Right lobe of liver (tissue), 6 donors: ENCODE measurements around the gene NDUFA12. TPM values are rescaled to one million over a fixed set of nuclear protein-coding genes. Genes with fewer than 3 reads are reported as not detected.

Source experiments
- ATAC-seq, 4 donors: fragments of 200-7000 bp; cut with Tn5 transposase; one replicate each; pipeline ENCODE4 v1.9.1; 2020; ENCODE audit warnings: mild to moderate bottlenecking in 4 of 4, moderate library complexity in 4 of 4
- DNase-seq, 3 donors: peaks; one replicate each; pipeline ENCODE4 v3.0.0-alpha.2; 2020
- H3K27ac ChIP-seq, 3 donors: fragments of 200-600 bp; one replicate each; pipeline ENCODE4 v1.8.0; 2022
- H3K27me3 ChIP-seq, 2 donors: fragments of 200-600 bp; one replicate each; pipeline ENCODE4 v1.8.0; 2022
- H3K36me3 ChIP-seq, 4 donors: fragments of 200-600 bp; sonication (generic) in 1 of 4; one replicate each; pipeline versions ENCODE4 v1.5.1 to v1.8.0; 2017 to 2022; ENCODE audit warnings: control low read depth in 1 of 4
- H3K4me1 ChIP-seq, 4 donors: fragments of 200-600 bp; sonication (generic) in 1 of 4; one replicate each; pipeline versions ENCODE4 v1.5.1 to v1.8.0; 2017 to 2022; ENCODE audit warnings: control low read depth in 1 of 4
- H3K4me3 ChIP-seq, 3 donors: fragments of 200-600 bp; one replicate each; pipeline ENCODE4 v1.8.0; 2022
- H3K9me3 ChIP-seq, 4 donors: fragments of 200-600 bp; sonication (generic) in 1 of 4; one replicate each; pipeline versions ENCODE4 v1.5.1 to v1.8.0; 2017 to 2022; ENCODE audit warnings: control low read depth in 1 of 4
- POLR2A ChIP-seq: fragments of 450-650 bp; IDR thresholded peaks from one replicate; pipeline ENCODE4 v1.6.1; 2017; ENCODE audit warnings: antibody characterized with exemption, mild to moderate bottlenecking
- WGBS: methylation state at CpG from one replicate; pipeline ENCODE4 v1.1.6; 2018; ENCODE audit warnings: low coverage, low lambda C conversion rate; ENCODE audit not compliant: insufficient coverage; ENCODE audit errors: missing lambda C conversion rate; 5-methylcytosine and 5-hydroxymethylcytosine counted together
- intact Hi-C, 2 donors: fragments of 100-400 bp; cut with DNase I; formaldehyde crosslinking; loops; one replicate each; pipeline versions ENCODE4 v1.11.2 to v1.14.1; 2022
- long read RNA-seq: library from polyadenylated mRNA; unstranded; transcript quantifications from one replicate; pipeline ENCODE4 v2.0.0, GENCODE V29; 2019
- total RNA-seq, 6 experiments: library from RNA; depleted of rRNA in 2 of 6; stranded (reverse); fragments of >200 nt in 2 of 6; fragmentation: NEBNext Ultra II Directional in 3 of 6; extraction: Animal tissue kit (Norgen Biotek cat#: 25700) in 3 of 6; gene quantifications; one replicate each; pipeline versions ENCODE4 v1.1.0 to v1.2.4, GENCODE V29; 2016 to 2023
- TF ChIP-seq, protein P1 (sequence below), 4 donors: fragments of 200-600 bp in 3 of 4; fragments of 450-650 bp in 1 of 4; IDR thresholded peaks; one replicate each; pipeline versions ENCODE4 v1.5.1 to v1.8.0; 2016 to 2022; ENCODE audit warnings: antibody characterized with exemption in 4 of 4, mild to moderate bottlenecking in 2 of 4
- donor health status: DM: no; HTN: yes; CAD: no.
- donor health status: DM: no; HTN: no; CAD: no.
- donor health status: DM: no; HTN: no; CAD: no.
- donor health status: DM: no; HTN: yes; CAD: no.
- donor health status: DM: no; HTN: yes; CAD: no.

Gene NDUFA12
- total RNA-seq = 10 to 100 TPM; 39.9 to 96.0 (median 51.3) TPM
- long read RNA-seq, transcript NDUFA12-201 (4 exons, 635 nt) = major isoform, 15 of 20 reads
- long read RNA-seq, partial matches to known transcripts = 0 of 20 reads
- long read RNA-seq, other reads (novel, unspliced or antisense) = 2 of 20 reads

DNA sequence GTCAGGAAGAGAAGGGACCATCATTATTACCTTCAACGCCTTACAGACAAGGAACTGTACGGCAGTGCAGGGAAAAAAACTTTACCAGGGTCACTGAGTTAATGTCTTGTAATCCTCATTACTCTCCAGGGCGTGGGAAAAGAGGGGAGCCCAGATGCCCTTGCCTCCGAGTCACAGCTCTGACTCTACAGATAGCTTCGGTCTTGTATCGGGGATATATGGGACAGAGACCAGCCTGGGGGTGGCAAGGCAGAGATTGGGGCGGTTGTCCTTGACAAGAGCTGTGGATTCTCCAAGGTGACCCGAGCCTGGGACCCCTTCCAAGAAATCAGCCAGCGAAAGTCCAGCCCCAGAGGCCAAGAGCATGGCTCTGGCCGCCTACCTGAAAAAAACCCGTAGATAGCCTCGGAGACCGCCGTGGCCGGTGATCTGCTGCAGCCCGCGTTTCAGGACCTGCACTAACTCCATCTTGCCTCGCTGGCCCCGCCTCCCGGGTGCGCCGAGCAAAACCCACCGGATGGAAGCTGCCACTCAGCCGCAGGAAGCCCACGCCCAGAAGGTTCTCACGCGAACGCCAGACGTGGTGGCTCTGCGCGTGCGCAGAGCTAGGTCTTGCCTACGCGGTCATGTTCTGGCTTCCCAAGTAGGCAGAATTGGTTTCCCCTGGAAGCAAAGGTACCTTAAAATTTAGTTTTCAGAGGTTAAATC is at the start of gene NDUFA12:
Gene NDUFA12 (minus strand): TSS at position 485 of the 708 bp plus-strand sequence. CDS start 17 bp downstream, at position 468.
- TF ChIP-seq, protein P1, sequence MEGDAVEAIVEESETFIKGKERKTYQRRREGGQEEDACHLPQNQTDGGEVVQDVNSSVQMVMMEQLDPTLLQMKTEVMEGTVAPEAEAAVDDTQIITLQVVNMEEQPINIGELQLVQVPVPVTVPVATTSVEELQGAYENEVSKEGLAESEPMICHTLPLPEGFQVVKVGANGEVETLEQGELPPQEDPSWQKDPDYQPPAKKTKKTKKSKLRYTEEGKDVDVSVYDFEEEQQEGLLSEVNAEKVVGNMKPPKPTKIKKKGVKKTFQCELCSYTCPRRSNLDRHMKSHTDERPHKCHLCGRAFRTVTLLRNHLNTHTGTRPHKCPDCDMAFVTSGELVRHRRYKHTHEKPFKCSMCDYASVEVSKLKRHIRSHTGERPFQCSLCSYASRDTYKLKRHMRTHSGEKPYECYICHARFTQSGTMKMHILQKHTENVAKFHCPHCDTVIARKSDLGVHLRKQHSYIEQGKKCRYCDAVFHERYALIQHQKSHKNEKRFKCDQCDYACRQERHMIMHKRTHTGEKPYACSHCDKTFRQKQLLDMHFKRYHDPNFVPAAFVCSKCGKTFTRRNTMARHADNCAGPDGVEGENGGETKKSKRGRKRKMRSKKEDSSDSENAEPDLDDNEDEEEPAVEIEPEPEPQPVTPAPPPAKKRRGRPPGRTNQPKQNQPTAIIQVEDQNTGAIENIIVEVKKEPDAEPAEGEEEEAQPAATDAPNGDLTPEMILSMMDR (IDR thresholded peaks at IDR 0.05) = peak in 1 of 4 donors; percentile 8
- peak; percentile 74 for TF ChIP-seq POLR2A
- DNase-seq (peak; percentile 95 to 97 (median 96)), ATAC-seq (peak; percentile 100)
- no peaks in the 10 kb centered on the region for H3K27me3 ChIP-seq
- H3K4me1 ChIP-seq = peaks cover 0 to 18% (median 0%) of the 10 kb centered on the region in 4 donors
- H3K27ac ChIP-seq = peak within 1 kb of the TSS; percentile 58 to 73 (median 70)
- 0% methylated on average over 8 of the region's 34 CpGs for WGBS
- peaks cover 0 to 7% (median 0%) of the 10 kb centered on the region in 4 donors for H3K9me3 ChIP-seq
- H3K4me3 ChIP-seq = peak within 1 kb of the TSS; percentile 84 to 96 (median 89)
- peaks cover 0 to 7% (median 0%) of the 10 kb centered on the region in 4 donors for H3K36me3 ChIP-seq
- intact Hi-C loops = no loop called here

DNA sequence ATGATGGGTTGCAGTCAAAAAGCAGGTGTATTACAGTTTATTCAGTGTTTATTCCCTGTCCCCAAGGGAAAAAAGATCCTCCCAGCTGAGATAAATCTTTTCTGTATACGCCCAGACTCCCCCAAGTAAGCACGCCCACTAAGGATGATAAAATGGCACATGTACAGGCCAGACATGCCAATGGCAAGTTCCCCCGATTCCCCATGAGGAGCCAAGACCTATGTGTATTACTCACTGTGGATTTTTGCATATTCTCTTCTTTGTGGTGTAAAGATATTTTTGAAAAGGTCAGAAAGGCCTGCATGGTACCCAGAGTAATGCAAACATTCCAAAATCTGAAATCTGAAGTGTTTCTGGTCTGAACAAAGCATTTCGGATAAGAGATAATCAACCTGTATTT is 47.7 kb upstream of the NDUFA12 start:
- Histone ChIP-seq H3K9me3 (no peaks in the 10 kb centered on the region), H3K27ac (no peak overlapping the region), H3K4me1 (no peaks in the 10 kb centered on the region), H3K4me3 (no peak overlapping the region), H3K27me3 (no peaks in the 10 kb centered on the region), H3K36me3 (peaks cover 0 to 53% (median 20%) of the 10 kb centered on the region in 4 donors)
- no peak for TF ChIP-seq POLR2A
- TF ChIP-seq, protein P1 (IDR thresholded peaks at IDR 0.05) = no peak
- intact Hi-C loops = no loop called here
- ATAC-seq (no peak), DNase-seq (no peak)
- WGBS = 95% methylated on average over 4 of the region's 4 CpGs

DNA sequence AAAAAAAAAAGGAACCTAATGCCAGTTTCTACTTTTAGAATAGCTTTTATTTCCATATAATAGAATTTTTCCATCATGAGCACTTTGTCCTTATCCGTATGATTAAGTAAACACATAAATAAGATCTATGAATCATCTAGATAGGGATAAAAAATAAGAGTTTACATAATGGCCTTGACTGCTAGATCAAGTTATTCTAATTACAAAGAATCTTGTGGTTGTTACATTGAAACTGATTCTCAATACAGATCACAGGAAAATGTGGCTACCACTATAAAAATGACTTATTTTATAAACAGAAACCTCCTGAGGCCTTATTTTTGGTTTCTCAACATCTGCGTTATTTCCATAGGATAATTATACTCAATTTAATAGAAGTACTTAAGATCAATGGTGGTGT is 34.4 kb upstream of the NDUFA12 start:
- Histone ChIP-seq H3K4me1 (no peaks in the 10 kb centered on the region), H3K27ac (no peak overlapping the region), H3K27me3 (no peaks in the 10 kb centered on the region), H3K4me3 (no peak overlapping the region), H3K9me3 (no peaks in the 10 kb centered on the region), H3K36me3 (peaks cover 0 to 29% (median 2%) of the 10 kb centered on the region in 4 donors)
- DNase-seq (no peak), ATAC-seq (no peak)
- 91% methylated on average over 2 of the region's 2 CpGs for WGBS
- intact Hi-C loops = no loop called here
- no peak for TF ChIP-seq POLR2A
- TF ChIP-seq, protein P1 (IDR thresholded peaks at IDR 0.05) = no peak

DNA sequence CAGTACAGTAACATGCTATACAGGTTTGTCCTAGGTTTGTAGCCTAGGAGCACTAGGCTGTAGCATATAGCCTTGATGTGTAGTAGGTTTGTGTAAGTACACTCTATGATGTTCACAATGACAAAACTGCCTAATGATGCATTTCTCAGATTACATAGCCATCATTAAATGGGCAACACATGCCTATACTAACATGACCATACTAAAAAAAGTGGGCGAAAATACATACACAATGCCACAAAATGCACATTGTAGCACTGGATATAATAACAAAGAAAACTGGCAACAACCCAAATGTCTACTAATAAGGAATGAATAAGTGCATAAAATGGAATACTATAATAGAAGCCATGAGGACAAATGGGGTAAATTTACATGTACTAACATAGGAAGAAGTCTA is 31.3 kb upstream of the NDUFA12 start:
- H3K4me3 ChIP-seq = no peak overlapping the region
- 100% methylated on average over 1 of the region's 1 CpG for WGBS
- intact Hi-C loops = no loop called here
- H3K9me3 ChIP-seq = no peaks in the 10 kb centered on the region
- peaks cover 0 to 37% (median 2%) of the 10 kb centered on the region in 4 donors for H3K36me3 ChIP-seq
- H3K27me3 ChIP-seq = no peaks in the 10 kb centered on the region
- TF ChIP-seq, protein P1 (IDR thresholded peaks at IDR 0.05) = no peak
- no peak for TF ChIP-seq POLR2A
- H3K4me1 ChIP-seq = no peaks in the 10 kb centered on the region
- no peak overlapping the region for H3K27ac ChIP-seq
- ATAC-seq (no peak), DNase-seq (no peak)
